WTC11 (cell line): Measurements from ENCODE around the gene ATG14. TPM values are rescaled to one million over a fixed set of nuclear protein-coding genes. Genes with fewer than 3 reads are reported as not detected.

Source experiments
- ATAC-seq: fragments of 200-7000 bp; cut with Tn5 transposase; 2 replicates; pipeline ENCODE4 v1.10.0; 2021; ENCODE audit warnings: mild to moderate bottlenecking, moderate library complexity
- CTCF ChIA-PET: fragments of 300-600 bp; sonication (Branson Sonifier 250); formaldehyde crosslinking; loops from one replicate; lab custom pipeline; 2021; ENCODE audit warnings: antibody characterized with exemption; lab: Charles Lee
- POLR2A ChIA-PET: fragments of 350-600 bp; sonication (Branson Sonifier 250); formaldehyde crosslinking; loops from one replicate; lab custom pipeline; 2021; ENCODE audit warnings: antibody characterized with exemption; lab: Charles Lee
- DNase-seq: peaks from one replicate; pipeline ENCODE4 v3.0.0; 2021; ENCODE audit warnings: low spot score
- H3K27ac Mint-ChIP-seq: 2 replicates; pipeline ENCODE4 v1.8.0; 2021; ENCODE audit warnings: mixed read lengths
- H3K27me3 Mint-ChIP-seq: 2 replicates; pipeline ENCODE4 v1.8.0; 2021; ENCODE audit warnings: low read depth, mild to moderate bottlenecking, moderate library complexity, mixed read lengths
- H3K36me3 Mint-ChIP-seq: 2 replicates; pipeline ENCODE4 v1.8.0; 2021; ENCODE audit warnings: mixed read lengths
- H3K4me1 Mint-ChIP-seq: 2 replicates; pipeline ENCODE4 v1.8.0; 2022; ENCODE audit warnings: mixed read lengths
- H3K4me3 Mint-ChIP-seq: 2 replicates; pipeline ENCODE4 v1.8.0; 2021; ENCODE audit warnings: mild to moderate bottlenecking, moderate library complexity, mixed read lengths
- H3K9me3 Mint-ChIP-seq: 2 replicates; pipeline ENCODE4 v1.8.0; 2021; ENCODE audit warnings: mixed read lengths
- AFF4 ChIP-seq: sonication (generic); formaldehyde crosslinking; IDR thresholded peaks from 2 replicates; pipeline ENCODE4 v1.8.1; 2023; ENCODE audit warnings: mild to moderate bottlenecking, missing genetic modification reagents, borderline replicate concordance
- ATF3 ChIP-seq: sonication (generic); formaldehyde crosslinking; conservative IDR thresholded peaks from 2 replicates; pipeline ENCODE4 v1.8.1; 2022; ENCODE audit warnings: mild to moderate bottlenecking, missing genetic modification reagents
- CBFB ChIP-seq: sonication (generic); formaldehyde crosslinking; IDR thresholded peaks from 2 replicates; pipeline ENCODE4 v1.8.1; 2022; ENCODE audit warnings: mild to moderate bottlenecking, low read depth, missing genetic modification reagents
- CDX4 ChIP-seq: fragments of 250-450 bp; sonication (Bioruptor Pico); IDR thresholded peaks from 2 replicates; pipeline ENCODE4 v1.9.0; 2021; ENCODE audit warnings: moderate library complexity, mild to moderate bottlenecking, inconsistent platforms, borderline replicate concordance
- CREB1 ChIP-seq: sonication (generic); formaldehyde crosslinking; IDR thresholded peaks from 2 replicates; pipeline ENCODE4 v1.8.0; 2023; ENCODE audit warnings: mild to moderate bottlenecking, missing genetic modification reagents
- E2F4 ChIP-seq: sonication (generic); formaldehyde crosslinking; IDR thresholded peaks from 2 replicates; pipeline ENCODE4 v1.8.1; 2022; ENCODE audit warnings: low read depth, mild to moderate bottlenecking, moderate library complexity, missing genetic modification reagents, borderline replicate concordance
- E2F5 ChIP-seq: sonication (generic); formaldehyde crosslinking; IDR thresholded peaks from 2 replicates; pipeline ENCODE4 v1.8.1; 2022; ENCODE audit warnings: mild to moderate bottlenecking, moderate library complexity, missing genetic modification reagents
- ELF4 ChIP-seq: sonication (generic); formaldehyde crosslinking; IDR thresholded peaks from 2 replicates; pipeline ENCODE4 v1.8.1; 2022; ENCODE audit warnings: low read depth, mild to moderate bottlenecking, moderate library complexity, missing genetic modification reagents
- ERG ChIP-seq: fragments of 250-450 bp; sonication (Bioruptor Pico); IDR thresholded peaks from 2 replicates; pipeline ENCODE4 v1.8.0; 2021; ENCODE audit warnings: mild to moderate bottlenecking
- HMGXB4 ChIP-seq: sonication (generic); formaldehyde crosslinking; IDR thresholded peaks from 2 replicates; pipeline ENCODE4 v1.8.1; 2023; ENCODE audit warnings: mild to moderate bottlenecking, moderate library complexity, missing genetic modification reagents
- JUN ChIP-seq: sonication (generic); formaldehyde crosslinking; IDR thresholded peaks from 2 replicates; pipeline ENCODE4 v1.8.0; 2023; ENCODE audit warnings: mild to moderate bottlenecking, missing genetic modification reagents
- MLX ChIP-seq: sonication (generic); formaldehyde crosslinking; IDR thresholded peaks from 2 replicates; pipeline ENCODE4 v1.8.1; 2023; ENCODE audit warnings: mild to moderate bottlenecking, missing genetic modification reagents, moderate library complexity
- MXD4 ChIP-seq: fragments of 250-450 bp; sonication (Bioruptor Pico); IDR thresholded peaks from 2 replicates; pipeline ENCODE4 v1.8.0; 2021; ENCODE audit warnings: mild to moderate bottlenecking, moderate library complexity, borderline replicate concordance
- NFYB ChIP-seq: sonication (generic); formaldehyde crosslinking; conservative IDR thresholded peaks from 2 replicates; pipeline ENCODE4 v1.8.0; 2022; ENCODE audit warnings: low read depth, missing genetic modification reagents
- PRDM15 ChIP-seq: sonication (generic); formaldehyde crosslinking; IDR thresholded peaks from 2 replicates; pipeline ENCODE4 v1.8.0; 2022; ENCODE audit warnings: missing genetic modification reagents
- RORB ChIP-seq: fragments of 250-450 bp; sonication (Bioruptor Pico); IDR thresholded peaks from 2 replicates; pipeline ENCODE4 v1.9.0; 2021; ENCODE audit warnings: mild to moderate bottlenecking
- SMAD4 ChIP-seq: sonication (generic); formaldehyde crosslinking; IDR thresholded peaks from 2 replicates; pipeline ENCODE4 v1.8.0; 2022; ENCODE audit warnings: mild to moderate bottlenecking, missing genetic modification reagents
- TEAD4 ChIP-seq: sonication (generic); formaldehyde crosslinking; IDR thresholded peaks from 2 replicates; pipeline ENCODE4 v1.8.0; 2022; ENCODE audit warnings: mild to moderate bottlenecking, missing genetic modification reagents
- ZBTB43 ChIP-seq: sonication (generic); formaldehyde crosslinking; IDR thresholded peaks from 2 replicates; pipeline ENCODE4 v1.8.1; 2023; ENCODE audit warnings: mild to moderate bottlenecking, missing genetic modification reagents
- ZNF396 ChIP-seq: fragments of 250-450 bp; sonication (Bioruptor Pico); IDR thresholded peaks from 2 replicates; pipeline ENCODE4 v1.8.0; 2021; ENCODE audit warnings: mild to moderate bottlenecking, moderate library complexity, borderline replicate concordance
- total RNA-seq: library from RNA; stranded (reverse); gene quantifications from 3 replicates; pipeline ENCODE4 v1.2.3, GENCODE V29; 2021

Gene ATG14
- total RNA-seq, 1 experiment from 2014 or later: 10.4 TPM

GRCh38 chr14:55399183-55399582, 12.4 kb downstream of the ATG14 start:
- POLR2A ChIA-PET: no interaction called here
- Mint-ChIP-seq H3K4me3 (no peak overlapping the region), H3K27ac (no peak overlapping the region), H3K27me3 (no peaks in the 10 kb centered on the region), H3K9me3 (peaks cover 8% of the 10 kb centered on the region), H3K4me1 (no peaks in the 10 kb centered on the region), H3K36me3 (peaks cover 5% of the 10 kb centered on the region)
- ATAC-seq (no peak), DNase-seq (no peak)
- TF ChIP-seq CREB1 (CRISPR knock-in tag) (no peak), ATF3 (CRISPR knock-in tag) (no peak), JUN (no peak), ERG (no peak), E2F4 (CRISPR knock-in tag) (no peak), NFYB (CRISPR knock-in tag) (no peak), HMGXB4 (CRISPR knock-in tag) (no peak), PRDM15 (no peak), RORB (no peak), TEAD4 (CRISPR knock-in tag) (no peak), E2F5 (CRISPR knock-in tag) (no peak), CBFB (no peak), MXD4 (CRISPR knock-in tag) (no peak), ZNF396 (CRISPR knock-in tag) (no peak), ELF4 (CRISPR knock-in tag) (no peak)
- CTCF ChIA-PET: no interaction called here

- H3K27me3 Mint-ChIP-seq: no peaks in the 10 kb centered on the region
- POLR2A ChIA-PET: no interaction called here
- no peak overlapping the region for H3K4me3 Mint-ChIP-seq
- H3K9me3 Mint-ChIP-seq: peaks cover 8% of the 10 kb centered on the region
- H3K4me1 Mint-ChIP-seq: no peaks in the 10 kb centered on the region
- CTCF ChIA-PET: no interaction called here
- H3K36me3 Mint-ChIP-seq: peaks cover 5% of the 10 kb centered on the region
- no peak overlapping the region for H3K27ac Mint-ChIP-seq
- ATAC-seq (no peak), DNase-seq (no peak)
- TF ChIP-seq ZBTB43 (CRISPR knock-in tag): no peak
- TF ChIP-seq SMAD4: no peak
- TF ChIP-seq CDX4 (CRISPR knock-in tag): no peak
- no peak for TF ChIP-seq MLX (CRISPR knock-in tag)
- TF ChIP-seq AFF4 (CRISPR knock-in tag): no peak
Measured at GRCh38 chr14:55398679-55399078, 13.0 kb downstream of the ATG14 start.
